ENCODE data around the gene ARG2.
A peak's percentile ranks its signal among the peaks of the same experiment; 100 is the strongest.
"Not testable (repeated sequence)": the region's sequence is repeated elsewhere in the genome, so short reads cannot be mapped to it uniquely, and the experiment has no call there.

Gene ARG2

GRCh38 chr14:67584978-67585377, 34.7 kb upstream of the ARG2 start:
- DNase-seq, result no peak
- H3K36me3 ChIP-seq (ENCODE audit: control insufficient read depth, insufficient read depth, low read length), result peaks cover 20% of the 10 kb centered on the region
- no peak overlapping the region for H3K27ac ChIP-seq (ENCODE audit: insufficient read depth, low read length, poor library complexity, severe bottlenecking)
- no peaks in the 10 kb centered on the region for H3K4me1 ChIP-seq (ENCODE audit: control insufficient read depth, insufficient read depth, low read length, poor library complexity, severe bottlenecking)
- H3K27me3 ChIP-seq (replicated peaks; ENCODE audit: control insufficient read depth, insufficient read depth, low read length, poor library complexity, severe bottlenecking), result no peaks in the 10 kb centered on the region
- H3K9me3 ChIP-seq (ENCODE audit: control insufficient read depth, low read length), result no peaks in the 10 kb centered on the region
- no peak overlapping the region for H3K4me3 ChIP-seq (ENCODE audit: insufficient read depth, low read depth, low read length, poor library complexity, severe bottlenecking)

GRCh38 chr14:67586369-67586768, 33.4 kb upstream of the ARG2 start:
- Histone ChIP-seq H3K27ac (ENCODE audit: insufficient read depth, low read length, poor library complexity, severe bottlenecking) (no peak overlapping the region), H3K27me3 (replicated peaks; ENCODE audit: control insufficient read depth, insufficient read depth, low read length, poor library complexity, severe bottlenecking) (no peaks in the 10 kb centered on the region), H3K36me3 (ENCODE audit: control insufficient read depth, insufficient read depth, low read length) (peaks cover 28% of the 10 kb centered on the region), H3K9me3 (ENCODE audit: control insufficient read depth, low read length) (no peaks in the 10 kb centered on the region), H3K4me1 (ENCODE audit: control insufficient read depth, insufficient read depth, low read length, poor library complexity, severe bottlenecking) (no peaks in the 10 kb centered on the region), H3K4me3 (ENCODE audit: insufficient read depth, low read depth, low read length, poor library complexity, severe bottlenecking) (no peak overlapping the region)
- DNase-seq, result no peak

- no peak for DNase-seq
- H3K4me1 ChIP-seq (ENCODE audit: control insufficient read depth, insufficient read depth, low read length, poor library complexity, severe bottlenecking), result no peaks in the 10 kb centered on the region
- no peak overlapping the region for H3K27ac ChIP-seq (ENCODE audit: insufficient read depth, low read length, poor library complexity, severe bottlenecking)
- no peak overlapping the region for H3K4me3 ChIP-seq (ENCODE audit: insufficient read depth, low read depth, low read length, poor library complexity, severe bottlenecking)
- no peaks in the 10 kb centered on the region for H3K9me3 ChIP-seq (ENCODE audit: control insufficient read depth, low read length)
- peaks cover 37% of the 10 kb centered on the region for H3K36me3 ChIP-seq (ENCODE audit: control insufficient read depth, insufficient read depth, low read length)
- H3K27me3 ChIP-seq (replicated peaks; ENCODE audit: control insufficient read depth, insufficient read depth, low read length, poor library complexity, severe bottlenecking), result no peaks in the 10 kb centered on the region
Observed at GRCh38 chr14:67589204-67589770, 30.4 kb upstream of the ARG2 start.

- H3K4me1 ChIP-seq (ENCODE audit: control insufficient read depth, insufficient read depth, low read length, poor library complexity, severe bottlenecking); DNase-seq; H3K27ac ChIP-seq (ENCODE audit: insufficient read depth, low read length, poor library complexity, severe bottlenecking); H3K27me3 ChIP-seq (replicated peaks; ENCODE audit: control insufficient read depth, insufficient read depth, low read length, poor library complexity, severe bottlenecking); H3K9me3 ChIP-seq (ENCODE audit: control insufficient read depth, low read length); H3K4me3 ChIP-seq (ENCODE audit: insufficient read depth, low read depth, low read length, poor library complexity, severe bottlenecking): not testable (repeated sequence)
- H3K36me3 ChIP-seq (ENCODE audit: control insufficient read depth, insufficient read depth, low read length), result peaks cover 29% of the 10 kb centered on the region
Observed at GRCh38 chr14:67593650-67594049, 26.1 kb upstream of the ARG2 start.

GRCh38 chr14:67595392-67595791, 24.3 kb upstream of the ARG2 start:
- Histone ChIP-seq H3K9me3 (ENCODE audit: control insufficient read depth, low read length) (no peaks in the 10 kb centered on the region), H3K4me3 (ENCODE audit: insufficient read depth, low read depth, low read length, poor library complexity, severe bottlenecking) (no peak overlapping the region), H3K4me1 (ENCODE audit: control insufficient read depth, insufficient read depth, low read length, poor library complexity, severe bottlenecking) (peaks cover 16% of the 10 kb centered on the region), H3K36me3 (ENCODE audit: control insufficient read depth, insufficient read depth, low read length) (peaks cover 16% of the 10 kb centered on the region), H3K27ac (ENCODE audit: insufficient read depth, low read length, poor library complexity, severe bottlenecking) (no peak overlapping the region), H3K27me3 (replicated peaks; ENCODE audit: control insufficient read depth, insufficient read depth, low read length, poor library complexity, severe bottlenecking) (no peaks in the 10 kb centered on the region)
- DNase-seq, result no peak

GRCh38 chr14:67599698-67600561, 19.8 kb upstream of the ARG2 start, which contains the start of gene PIGH:
Gene PIGH, minus strand, starts transcription at chr14:67600268. Its CDS starts 65 bp downstream, at chr14:67600203.
- peak within 1 kb of the TSS; percentile 65 for H3K27ac ChIP-seq (ENCODE audit: insufficient read depth, low read length, poor library complexity, severe bottlenecking)
- peaks cover 16% of the 10 kb centered on the region for H3K4me1 ChIP-seq (ENCODE audit: control insufficient read depth, insufficient read depth, low read length, poor library complexity, severe bottlenecking)
- DNase-seq, result peak; percentile 89 to 90 (median 89)
- H3K4me3 ChIP-seq (ENCODE audit: insufficient read depth, low read depth, low read length, poor library complexity, severe bottlenecking), result peak within 1 kb of the TSS; percentile 87
- H3K27me3 ChIP-seq (replicated peaks; ENCODE audit: control insufficient read depth, insufficient read depth, low read length, poor library complexity, severe bottlenecking), result no peaks in the 10 kb centered on the region
- no peaks in the 10 kb centered on the region for H3K9me3 ChIP-seq (ENCODE audit: control insufficient read depth, low read length)
- H3K36me3 ChIP-seq (ENCODE audit: control insufficient read depth, insufficient read depth, low read length), result no peaks in the 10 kb centered on the region

- not testable (repeated sequence) for DNase-seq
Observed at GRCh38 chr14:67600562-67600974, 19.2 kb upstream of the ARG2 start.

GRCh38 chr14:67602076-67602475, 17.6 kb upstream of the ARG2 start:
- Histone ChIP-seq H3K36me3 (ENCODE audit: control insufficient read depth, insufficient read depth, low read length) (no peaks in the 10 kb centered on the region), H3K4me1 (ENCODE audit: control insufficient read depth, insufficient read depth, low read length, poor library complexity, severe bottlenecking) (peaks cover 16% of the 10 kb centered on the region), H3K4me3 (ENCODE audit: insufficient read depth, low read depth, low read length, poor library complexity, severe bottlenecking) (no peak overlapping the region), H3K9me3 (ENCODE audit: control insufficient read depth, low read length) (no peaks in the 10 kb centered on the region), H3K27me3 (replicated peaks; ENCODE audit: control insufficient read depth, insufficient read depth, low read length, poor library complexity, severe bottlenecking) (no peaks in the 10 kb centered on the region), H3K27ac (ENCODE audit: insufficient read depth, low read length, poor library complexity, severe bottlenecking) (no peak overlapping the region)
- no peak for DNase-seq

More at GRCh38 chr14:67600562-67600974, 19.2 kb upstream of the ARG2 start:
- Histone ChIP-seq H3K27ac (ENCODE audit: insufficient read depth, low read length, poor library complexity, severe bottlenecking) (peak overlapping the region; percentile 65), H3K4me3 (ENCODE audit: insufficient read depth, low read depth, low read length, poor library complexity, severe bottlenecking) (peak overlapping the region; percentile 87), H3K4me1 (ENCODE audit: control insufficient read depth, insufficient read depth, low read length, poor library complexity, severe bottlenecking) (peaks cover 16% of the 10 kb centered on the region)
- H3K36me3 ChIP-seq (ENCODE audit: control insufficient read depth, insufficient read depth, low read length); H3K27me3 ChIP-seq (replicated peaks; ENCODE audit: control insufficient read depth, insufficient read depth, low read length, poor library complexity, severe bottlenecking); H3K9me3 ChIP-seq (ENCODE audit: control insufficient read depth, low read length): not testable (repeated sequence)

- Histone ChIP-seq H3K4me3 (ENCODE audit: insufficient read depth, low read depth, low read length, poor library complexity, severe bottlenecking) (no peak overlapping the region), H3K27me3 (replicated peaks; ENCODE audit: control insufficient read depth, insufficient read depth, low read length, poor library complexity, severe bottlenecking) (no peaks in the 10 kb centered on the region), H3K9me3 (ENCODE audit: control insufficient read depth, low read length) (no peaks in the 10 kb centered on the region), H3K27ac (ENCODE audit: insufficient read depth, low read length, poor library complexity, severe bottlenecking) (no peak overlapping the region), H3K36me3 (ENCODE audit: control insufficient read depth, insufficient read depth, low read length) (no peaks in the 10 kb centered on the region), H3K4me1 (ENCODE audit: control insufficient read depth, insufficient read depth, low read length, poor library complexity, severe bottlenecking) (peaks cover 12% of the 10 kb centered on the region)
- DNase-seq, result no peak
Observed at GRCh38 chr14:67602995-67603545, 16.6 kb upstream of the ARG2 start.

GRCh38 chr14:67607646-67608045, 12.1 kb upstream of the ARG2 start:
- no peaks in the 10 kb centered on the region for H3K9me3 ChIP-seq (ENCODE audit: control insufficient read depth, low read length)
- no peaks in the 10 kb centered on the region for H3K27me3 ChIP-seq (replicated peaks; ENCODE audit: control insufficient read depth, insufficient read depth, low read length, poor library complexity, severe bottlenecking)
- H3K4me1 ChIP-seq (ENCODE audit: control insufficient read depth, insufficient read depth, low read length, poor library complexity, severe bottlenecking), result no peaks in the 10 kb centered on the region
- H3K36me3 ChIP-seq (ENCODE audit: control insufficient read depth, insufficient read depth, low read length), result no peaks in the 10 kb centered on the region
- no peak overlapping the region for H3K4me3 ChIP-seq (ENCODE audit: insufficient read depth, low read depth, low read length, poor library complexity, severe bottlenecking)
- DNase-seq, result no peak
- H3K27ac ChIP-seq (ENCODE audit: insufficient read depth, low read length, poor library complexity, severe bottlenecking), result no peak overlapping the region
